Natural killer cell (primary cell): ENCODE results near the gene DNAJC22. TPM values are rescaled to one million over a fixed set of nuclear protein-coding genes. Genes with fewer than 3 reads are reported as not detected.

Experiments
- ATAC-seq, 3 donors: fragments of 150-1000 bp in 2 of 3; fragments of 200-7000 bp in 1 of 3; cut with Tn5 transposase; 1 replicate in 1 of 3; 2 replicates in 2 of 3; pipeline ENCODE4 v1.10.0; 2021; ENCODE audit warnings: mild to moderate bottlenecking in 2 of 3, moderate library complexity in 2 of 3
- DNase-seq, 2 donors: peaks; one replicate each; pipeline versions ENCODE4 v3.0.0 to v3.0.0-alpha.2; 2013 to 2021; ENCODE audit warnings: mixed read lengths in 1 of 2
- H3K27ac ChIP-seq: one replicate; pipeline ENCODE4 v1.5.1; 2013; ENCODE audit warnings: mild to moderate bottlenecking, low read length
- H3K27me3 ChIP-seq: one replicate; pipeline ENCODE4 v1.6.1; 2013; ENCODE audit warnings: low read length; ENCODE audit not compliant: control insufficient read depth, insufficient read depth
- H3K36me3 ChIP-seq: one replicate; pipeline ENCODE4 v1.6.1; 2013; ENCODE audit warnings: low read length; ENCODE audit not compliant: control insufficient read depth, insufficient read depth
- H3K4me1 ChIP-seq: one replicate; pipeline ENCODE4 v1.6.1; 2013; ENCODE audit warnings: low read length; ENCODE audit not compliant: control insufficient read depth, insufficient read depth
- H3K4me3 ChIP-seq: one replicate; pipeline ENCODE4 v1.5.1; 2013; ENCODE audit warnings: low read length
- H3K9me3 ChIP-seq: one replicate; pipeline ENCODE4 v1.6.1; 2013; ENCODE audit warnings: low read length; ENCODE audit not compliant: control insufficient read depth, insufficient read depth
- H3K27ac Mint-ChIP-seq, 2 donors: one replicate each; pipeline ENCODE4 v1.8.0; 2022; ENCODE audit warnings: mild to moderate bottlenecking in 2 of 2, mixed read lengths in 2 of 2, moderate library complexity in 1 of 2
- H3K27me3 Mint-ChIP-seq, 2 donors: one replicate each; pipeline ENCODE4 v1.8.0; 2022; ENCODE audit warnings: low read depth in 2 of 2, mixed read lengths in 2 of 2
- H3K36me3 Mint-ChIP-seq: one replicate; pipeline ENCODE4 v1.8.0; 2022; ENCODE audit warnings: mixed read lengths
- H3K4me1 Mint-ChIP-seq, 2 donors: one replicate each; pipeline ENCODE4 v1.8.0; 2022; ENCODE audit warnings: mixed read lengths in 2 of 2
- H3K4me3 Mint-ChIP-seq: one replicate; pipeline ENCODE4 v1.8.0; 2022; ENCODE audit warnings: mild to moderate bottlenecking, moderate library complexity, mixed read lengths
- H3K9me3 Mint-ChIP-seq, 2 donors: one replicate each; pipeline ENCODE4 v1.8.0; 2022; ENCODE audit warnings: mixed read lengths in 2 of 2
- WGBS: methylation state at CpG from one replicate; pipeline ENCODE4 v1.1.7; 2013; ENCODE audit warnings: missing lambda C conversion rate; ENCODE audit not compliant: insufficient coverage; 5-methylcytosine and 5-hydroxymethylcytosine counted together
- intact Hi-C: fragments of 100-400 bp; cut with micrococcal nuclease; formaldehyde crosslinking; loops from one replicate; pipeline ENCODE4 v1.14.2; 2022
- total RNA-seq, 4 donors: library from RNA; stranded (reverse); fragments of 120-200 nt in 1 of 4; gene quantifications; one replicate each; pipeline versions ENCODE4 v1.2.3 to v1.2.4, GENCODE V29; 2013 to 2022
- TF ChIP-seq, protein P1 (sequence below): fragments of 200-600 bp; IDR thresholded peaks from one replicate; pipeline ENCODE4 v1.8.0; 2022; ENCODE audit warnings: antibody characterized with exemption

Gene DNAJC22
- total RNA-seq, 3 donors from 2014 or later (not counting 1 experiment from before 2014, with no cell fraction given) = not detected

DNA sequence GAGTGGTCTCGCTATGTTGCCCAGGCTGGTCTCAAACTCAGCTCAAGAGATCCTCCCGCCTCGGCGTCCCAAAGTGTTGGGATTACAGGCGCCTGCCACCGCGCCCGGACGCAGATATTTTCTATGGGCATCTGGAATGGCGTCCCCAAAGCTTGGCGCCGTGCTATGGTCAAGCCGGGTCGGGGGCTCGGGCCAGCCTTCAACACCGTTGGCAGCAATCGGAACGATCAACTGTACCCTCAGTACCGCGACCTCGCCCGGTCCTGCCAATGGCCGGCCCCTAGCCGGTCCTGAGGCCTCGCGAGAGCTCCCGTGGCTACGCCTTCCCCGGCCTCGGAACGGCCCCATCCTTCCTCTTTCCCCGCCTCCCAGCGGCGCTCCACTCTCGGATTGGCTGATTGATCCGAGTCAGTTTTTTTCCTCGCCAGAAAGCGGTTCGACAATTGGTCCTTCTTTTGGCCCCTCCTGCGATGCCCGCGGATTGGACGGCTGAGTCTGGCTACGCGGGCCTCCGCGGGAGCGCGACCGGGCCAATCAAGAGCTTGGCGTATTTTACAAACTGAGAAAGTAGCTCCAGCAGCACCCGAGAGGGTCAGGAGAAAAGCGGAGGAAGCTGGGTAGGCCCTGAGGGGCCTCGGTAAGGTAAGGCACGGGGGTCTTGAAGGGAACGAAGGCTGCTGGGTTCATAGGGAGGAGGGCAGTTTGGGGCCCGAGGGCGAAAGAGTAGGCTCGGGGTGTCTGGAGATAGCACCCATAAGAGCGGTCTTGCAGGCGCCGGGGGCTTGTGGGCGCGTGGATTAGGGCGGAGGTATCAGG, 23.8 kb upstream of the DNAJC22 start, which contains the start of gene TROAP:
Gene TROAP, plus strand, starts transcription at position 548 of the 816 bp plus-strand sequence. CDS start 354 bp downstream, outside the sequence.
- no peaks in the 10 kb centered on the region for H3K9me3 ChIP-seq
- Mint-ChIP-seq H3K27ac (peak within 1 kb of the TSS; percentile 77 to 86), H3K9me3 (no peaks in the 10 kb centered on the region), H3K27me3 (peaks cover 0 to 5% of the 10 kb centered on the region in 2 donors), H3K4me3 (peak within 1 kb of the TSS; percentile 89), H3K36me3 (no peaks in the 10 kb centered on the region), H3K4me1 (peaks cover 11 to 18% of the 10 kb centered on the region in 2 donors)
- intact Hi-C loops = loop anchor here (2.0 kb wide), 1 partner anchor 14 kb away; the partner anchor contains the start of gene C1QL4
- H3K27ac ChIP-seq = peak within 1 kb of the TSS; percentile 46
- peaks cover 16% of the 10 kb centered on the region for H3K4me1 ChIP-seq
- no peaks in the 10 kb centered on the region for H3K27me3 ChIP-seq
- TF ChIP-seq, protein P1, sequence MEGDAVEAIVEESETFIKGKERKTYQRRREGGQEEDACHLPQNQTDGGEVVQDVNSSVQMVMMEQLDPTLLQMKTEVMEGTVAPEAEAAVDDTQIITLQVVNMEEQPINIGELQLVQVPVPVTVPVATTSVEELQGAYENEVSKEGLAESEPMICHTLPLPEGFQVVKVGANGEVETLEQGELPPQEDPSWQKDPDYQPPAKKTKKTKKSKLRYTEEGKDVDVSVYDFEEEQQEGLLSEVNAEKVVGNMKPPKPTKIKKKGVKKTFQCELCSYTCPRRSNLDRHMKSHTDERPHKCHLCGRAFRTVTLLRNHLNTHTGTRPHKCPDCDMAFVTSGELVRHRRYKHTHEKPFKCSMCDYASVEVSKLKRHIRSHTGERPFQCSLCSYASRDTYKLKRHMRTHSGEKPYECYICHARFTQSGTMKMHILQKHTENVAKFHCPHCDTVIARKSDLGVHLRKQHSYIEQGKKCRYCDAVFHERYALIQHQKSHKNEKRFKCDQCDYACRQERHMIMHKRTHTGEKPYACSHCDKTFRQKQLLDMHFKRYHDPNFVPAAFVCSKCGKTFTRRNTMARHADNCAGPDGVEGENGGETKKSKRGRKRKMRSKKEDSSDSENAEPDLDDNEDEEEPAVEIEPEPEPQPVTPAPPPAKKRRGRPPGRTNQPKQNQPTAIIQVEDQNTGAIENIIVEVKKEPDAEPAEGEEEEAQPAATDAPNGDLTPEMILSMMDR = no peak
- DNase-seq (peak; percentile 94 to 98), ATAC-seq (peak; percentile 96 to 99 (median 97))
- H3K4me3 ChIP-seq = peak within 1 kb of the TSS; percentile 67
- H3K36me3 ChIP-seq = no peaks in the 10 kb centered on the region
- WGBS = under 1% methylated on average over 65 of the region's 65 CpGs

DNA sequence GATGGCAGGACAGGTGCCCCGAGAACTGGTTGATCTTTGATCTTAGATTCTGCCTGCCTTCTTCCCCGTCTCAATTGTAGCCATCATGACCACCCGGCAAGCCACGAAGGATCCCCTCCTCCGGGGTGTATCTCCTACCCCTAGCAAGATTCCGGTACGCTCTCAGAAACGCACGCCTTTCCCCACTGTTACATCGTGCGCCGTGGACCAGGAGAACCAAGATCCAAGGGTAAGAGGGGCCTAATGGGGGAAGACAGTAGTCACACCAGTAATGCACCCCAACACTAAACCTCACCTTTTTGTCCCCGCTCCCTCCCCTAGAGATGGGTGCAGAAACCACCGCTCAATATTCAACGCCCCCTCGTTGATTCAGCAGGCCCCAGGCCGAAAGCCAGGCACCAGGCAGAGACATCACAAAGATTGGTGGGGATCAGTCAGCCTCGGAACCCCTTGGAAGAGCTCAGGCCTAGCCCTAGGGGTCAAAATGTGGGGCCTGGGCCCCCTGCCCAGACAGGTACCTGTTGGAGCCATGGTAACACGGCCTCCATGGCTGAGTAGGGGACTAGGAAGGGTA, 23.1 kb upstream of the DNAJC22 start:
- H3K4me1 ChIP-seq = peaks cover 16% of the 10 kb centered on the region
- peak overlapping the region; percentile 67 for H3K4me3 ChIP-seq
- H3K9me3 ChIP-seq = no peaks in the 10 kb centered on the region
- no peak overlapping the region for H3K27ac ChIP-seq
- no peaks in the 10 kb centered on the region for H3K9me3 Mint-ChIP-seq
- 15% methylated on average over 19 of the region's 19 CpGs for WGBS
- H3K36me3 Mint-ChIP-seq = no peaks in the 10 kb centered on the region
- peak overlapping the region; percentile 89 for H3K4me3 Mint-ChIP-seq
- H3K27me3 ChIP-seq = no peaks in the 10 kb centered on the region
- ATAC-seq = no peak
- TF ChIP-seq, protein P1 = no peak
- H3K27me3 Mint-ChIP-seq = peaks cover 0 to 5% of the 10 kb centered on the region in 2 donors
- no peaks in the 10 kb centered on the region for H3K36me3 ChIP-seq
- intact Hi-C loops = loop anchor here (2.0 kb wide), 1 partner anchor 13 kb away; the partner anchor contains the start of gene C1QL4
- DNase-seq = no peak
- peak overlapping the region; percentile 77 to 86 for H3K27ac Mint-ChIP-seq
- peaks cover 11 to 18% of the 10 kb centered on the region in 2 donors for H3K4me1 Mint-ChIP-seq

DNA sequence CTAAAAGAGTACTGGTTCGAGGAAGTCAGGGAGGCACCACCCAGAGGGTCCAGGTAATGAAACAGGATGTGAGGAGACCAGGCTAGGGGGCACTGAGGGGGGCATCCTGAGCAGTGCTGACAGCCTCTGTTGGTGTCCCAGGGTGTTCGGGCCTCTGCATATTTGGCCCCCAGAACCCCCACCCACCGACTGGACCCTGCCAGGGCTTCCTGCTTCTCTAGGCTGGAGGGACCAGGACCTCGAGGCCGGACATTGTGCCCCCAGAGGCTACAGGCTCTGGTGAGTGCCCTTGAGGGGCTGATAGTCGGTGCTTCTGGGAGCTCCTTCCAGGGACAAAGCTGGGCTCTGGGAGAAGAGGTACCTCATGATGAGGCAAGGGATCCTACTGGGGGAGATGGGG, 21.1 kb upstream of the DNAJC22 start:
- H3K27me3 ChIP-seq = no peaks in the 10 kb centered on the region
- no peaks in the 10 kb centered on the region for H3K9me3 ChIP-seq
- TF ChIP-seq, protein P1 = no peak
- H3K27me3 Mint-ChIP-seq = no peaks in the 10 kb centered on the region
- ATAC-seq (no peak), DNase-seq (no peak)
- H3K36me3 ChIP-seq = no peaks in the 10 kb centered on the region
- no peak overlapping the region for H3K27ac ChIP-seq
- no peaks in the 10 kb centered on the region for H3K9me3 Mint-ChIP-seq
- H3K4me1 ChIP-seq = peaks cover 16% of the 10 kb centered on the region
- H3K4me3 Mint-ChIP-seq = peak overlapping the region; percentile 40
- intact Hi-C loops = no loop called here
- H3K4me1 Mint-ChIP-seq = peaks cover 11 to 18% of the 10 kb centered on the region in 2 donors
- no peak overlapping the region for H3K27ac Mint-ChIP-seq
- no peaks in the 10 kb centered on the region for H3K36me3 Mint-ChIP-seq
- 95% methylated on average over 6 of the region's 6 CpGs for WGBS
- no peak overlapping the region for H3K4me3 ChIP-seq
